NCI-H774 (cell line): ENCODE measurements around the gene WNK3.

Experiments
- DNase-seq: peaks from one replicate; lab custom pipeline; 2025; lab: John Stamatoyannopoulos, UW

The WNK3 gene

DNA sequence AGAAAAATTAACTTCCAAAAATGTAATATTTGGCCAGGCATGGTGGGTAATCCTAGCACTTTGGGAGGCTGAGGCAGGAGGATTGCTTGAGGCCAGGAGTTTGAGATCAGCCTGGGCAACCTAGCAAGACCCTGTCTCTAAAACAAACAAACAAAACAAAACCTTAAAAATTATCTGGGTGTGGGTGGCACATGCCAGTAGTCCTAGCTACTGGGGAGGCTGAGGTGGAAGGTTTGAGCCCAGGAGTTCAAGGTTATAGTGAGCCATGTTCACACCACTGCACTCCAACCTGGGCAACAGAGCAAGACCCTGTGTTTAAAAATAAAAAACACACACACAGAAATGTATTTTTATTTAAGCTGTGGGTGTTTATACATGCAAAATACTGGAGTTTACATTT lies 186.8 kb downstream of the WNK3 start:
- no peak for DNase-seq

DNA sequence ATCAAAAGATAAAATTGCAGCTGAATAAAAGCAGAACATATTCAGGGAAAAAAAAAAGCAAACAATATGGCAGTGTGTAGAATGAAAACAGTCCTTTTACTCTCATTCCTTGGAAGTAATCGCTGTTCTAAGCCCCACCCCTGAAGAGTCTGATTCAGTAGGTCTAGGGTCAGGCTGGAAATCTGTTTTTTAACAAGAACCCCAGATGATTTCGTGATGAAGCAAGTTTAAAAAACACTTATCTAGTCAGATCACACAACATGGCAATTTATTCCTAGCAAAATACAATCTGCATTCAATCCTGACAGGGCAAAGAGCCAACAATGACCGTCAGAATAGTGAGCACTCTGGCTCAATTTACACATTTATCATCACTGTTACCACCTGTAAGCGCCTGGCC lies 190.9 kb downstream of the WNK3 start:
- no peak for DNase-seq

DNA sequence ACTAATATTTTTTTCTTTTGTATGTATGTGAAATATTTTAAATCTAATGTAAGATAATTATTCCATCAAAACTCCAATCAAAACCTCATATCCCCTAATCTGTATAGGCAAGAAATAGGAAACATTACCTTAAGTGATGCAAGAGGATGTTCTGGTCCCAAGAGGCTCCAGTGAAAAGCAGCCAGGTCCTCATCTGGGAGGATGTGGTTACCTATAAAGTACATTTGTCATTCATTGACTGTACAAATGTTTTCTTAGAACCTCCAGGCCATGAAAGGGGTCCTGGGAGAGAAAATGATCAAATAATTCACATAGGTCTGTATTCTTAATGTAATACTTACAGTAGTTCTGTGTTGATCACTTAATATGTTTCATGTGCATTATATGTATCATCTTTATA lies 200.3 kb downstream of the WNK3 start:
- DNase-seq: no peak
